Measurements from ENCODE around the gene PDGFD.

Gene PDGFD

DNA sequence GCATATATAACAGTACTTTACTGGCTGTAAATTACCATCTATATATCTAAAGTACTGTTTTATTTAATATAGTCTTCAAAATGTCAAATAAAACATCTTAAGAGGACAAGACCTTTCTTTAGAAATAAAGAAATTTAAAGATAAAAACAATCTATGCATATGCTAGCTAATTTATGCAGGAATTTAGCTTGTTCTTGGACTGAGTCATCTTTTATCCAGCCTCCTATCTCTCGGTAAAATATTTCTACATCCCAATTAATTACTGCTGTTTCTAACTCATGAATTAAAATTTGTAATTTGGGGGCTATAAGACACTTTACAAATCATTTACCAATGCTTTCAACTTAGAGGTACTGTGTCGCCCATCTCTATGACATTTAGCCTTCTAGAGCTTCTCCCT is 200.3 kb downstream of the PDGFD start:
- H3K27me3 ChIP-seq (ENCODE audit: insufficient read depth, low read length), result no peaks in the 10 kb centered on the region
- H3K4me1 ChIP-seq (ENCODE audit: insufficient read depth, low read length), result peaks cover 13% of the 10 kb centered on the region
- no peaks in the 10 kb centered on the region for H3K36me3 ChIP-seq (ENCODE audit: insufficient read depth, low read length)
- no peaks in the 10 kb centered on the region for H3K9me3 ChIP-seq (ENCODE audit: low read length)
- no peak overlapping the region for H3K4me3 ChIP-seq (ENCODE audit: low read length)
- H2AFZ ChIP-seq (ENCODE audit: low read depth, low read length), result no peak overlapping the region

DNA sequence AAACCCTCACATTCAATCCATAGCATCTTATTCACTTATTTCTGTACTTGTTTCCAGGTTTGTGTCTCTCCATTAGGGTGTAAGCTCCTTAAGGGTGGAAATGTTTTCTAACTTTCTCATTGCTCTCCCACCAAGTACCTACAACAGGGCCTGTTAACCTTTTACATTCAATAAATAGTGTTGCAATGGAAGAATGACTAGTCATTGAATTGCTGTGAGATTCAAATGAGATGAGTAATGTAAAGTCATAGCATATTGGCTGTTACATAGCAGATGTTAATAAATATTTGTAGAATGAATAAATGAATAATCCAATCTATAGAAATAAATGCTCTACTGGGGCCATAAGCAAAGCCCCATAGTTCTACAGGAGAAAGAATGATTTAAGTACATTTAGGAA is 202.9 kb downstream of the PDGFD start:
- H3K27me3 ChIP-seq (ENCODE audit: insufficient read depth, low read length), result no peaks in the 10 kb centered on the region
- no peak overlapping the region for H2AFZ ChIP-seq (ENCODE audit: low read depth, low read length)
- H3K9me3 ChIP-seq (ENCODE audit: low read length), result no peaks in the 10 kb centered on the region
- no peaks in the 10 kb centered on the region for H3K36me3 ChIP-seq (ENCODE audit: insufficient read depth, low read length)
- H3K4me3 ChIP-seq (ENCODE audit: low read length), result no peak overlapping the region
- peaks cover 13% of the 10 kb centered on the region for H3K4me1 ChIP-seq (ENCODE audit: insufficient read depth, low read length)

DNA sequence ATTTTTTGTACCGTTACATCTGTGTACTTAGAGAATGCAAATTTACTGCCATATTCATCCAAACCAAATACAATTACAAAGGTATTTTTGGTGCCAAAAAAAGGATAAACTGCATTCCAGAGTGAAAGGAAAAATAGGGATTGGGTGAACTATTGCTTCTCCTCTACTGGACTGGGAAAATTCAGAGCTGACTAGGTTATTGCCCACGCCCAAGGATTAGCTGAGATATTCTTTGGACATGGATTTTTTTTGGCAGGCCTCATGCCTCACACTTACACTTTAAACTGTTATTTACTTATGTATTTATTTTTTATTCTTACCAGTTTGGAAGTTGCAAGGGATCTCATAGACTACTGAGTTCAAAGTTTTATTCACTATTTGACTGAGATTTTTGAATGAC is 203.8 kb downstream of the PDGFD start:
- Histone ChIP-seq H3K4me3 (ENCODE audit: low read length) (no peak overlapping the region), H2AFZ (ENCODE audit: low read depth, low read length) (no peak overlapping the region), H3K9me3 (ENCODE audit: low read length) (no peaks in the 10 kb centered on the region), H3K27me3 (ENCODE audit: insufficient read depth, low read length) (no peaks in the 10 kb centered on the region), H3K36me3 (ENCODE audit: insufficient read depth, low read length) (no peaks in the 10 kb centered on the region), H3K4me1 (ENCODE audit: insufficient read depth, low read length) (peaks cover 13% of the 10 kb centered on the region)

DNA sequence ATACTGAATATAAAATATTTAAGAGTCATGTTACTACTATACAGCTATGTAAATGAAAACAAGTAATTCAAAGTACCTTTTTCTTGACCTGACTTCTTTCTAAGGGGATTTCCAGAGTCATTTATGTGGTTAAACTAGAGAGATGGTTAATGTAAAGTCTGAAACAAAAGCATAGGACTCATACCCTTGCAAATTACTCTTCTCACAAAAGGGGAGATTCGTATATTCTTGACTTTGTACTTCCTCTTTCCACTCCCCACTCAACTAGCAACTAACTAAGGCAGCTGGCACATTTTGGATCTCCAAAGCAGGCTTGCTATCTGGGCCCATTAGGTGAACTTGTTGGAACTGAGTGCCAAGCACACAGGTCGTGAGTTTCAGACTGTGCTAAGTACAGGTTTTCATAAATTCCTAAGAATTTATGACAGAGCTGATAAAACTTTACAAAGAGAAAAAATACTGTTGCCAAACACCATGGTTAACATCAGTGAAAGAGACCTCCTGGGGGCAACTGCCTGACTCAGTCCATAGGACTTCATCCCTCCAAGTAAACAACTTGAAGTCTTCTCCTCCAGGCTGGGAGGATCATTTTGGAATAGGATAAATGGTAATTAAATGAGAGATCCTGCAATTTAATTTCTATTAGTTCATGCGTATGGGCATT is 204.5 kb downstream of the PDGFD start:
- Histone ChIP-seq H3K9me3 (ENCODE audit: low read length) (no peaks in the 10 kb centered on the region), H3K4me1 (ENCODE audit: insufficient read depth, low read length) (peaks cover 13% of the 10 kb centered on the region), H3K27me3 (ENCODE audit: insufficient read depth, low read length) (no peaks in the 10 kb centered on the region), H3K4me3 (ENCODE audit: low read length) (no peak overlapping the region), H3K36me3 (ENCODE audit: insufficient read depth, low read length) (no peaks in the 10 kb centered on the region), H2AFZ (ENCODE audit: low read depth, low read length) (no peak overlapping the region)

DNA sequence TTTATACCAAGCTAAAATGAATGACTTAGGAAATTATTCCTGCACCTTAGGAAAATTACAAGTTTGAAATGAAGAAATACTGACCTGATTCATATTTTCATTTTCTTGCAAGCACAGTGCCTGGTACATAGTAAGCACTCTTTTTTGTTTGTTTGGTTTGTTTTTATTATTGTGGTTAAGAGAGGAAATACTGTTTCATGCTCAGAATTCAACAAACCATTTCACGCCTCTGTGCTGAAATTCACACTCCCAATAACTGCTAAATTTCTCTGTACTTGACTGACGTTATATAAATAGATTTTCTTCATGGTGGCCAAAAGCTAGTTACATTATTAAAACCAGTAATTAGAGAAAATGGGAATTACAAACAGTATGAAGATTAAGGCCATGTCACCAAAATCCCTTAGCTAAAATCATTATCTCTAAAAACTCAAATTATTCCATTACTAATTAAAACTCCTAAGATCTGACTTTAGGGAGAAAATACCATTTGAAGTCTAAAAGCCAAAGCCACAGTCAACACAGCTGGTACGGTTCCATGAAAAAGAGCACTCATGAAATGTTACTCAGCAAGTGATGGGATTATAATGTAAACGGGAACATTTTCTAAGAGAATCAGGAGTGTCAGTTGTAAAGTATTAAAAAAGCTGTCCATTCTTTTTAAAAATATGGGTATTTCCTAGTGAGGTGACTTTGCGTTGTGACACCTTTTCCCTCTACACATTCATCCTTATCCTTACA is 205.3 kb downstream of the PDGFD start:
- H3K27me3 ChIP-seq (ENCODE audit: insufficient read depth, low read length), result no peaks in the 10 kb centered on the region
- no peak overlapping the region for H3K4me3 ChIP-seq (ENCODE audit: low read length)
- no peaks in the 10 kb centered on the region for H3K9me3 ChIP-seq (ENCODE audit: low read length)
- no peaks in the 10 kb centered on the region for H3K36me3 ChIP-seq (ENCODE audit: insufficient read depth, low read length)
- no peak overlapping the region for H2AFZ ChIP-seq (ENCODE audit: low read depth, low read length)
- H3K4me1 ChIP-seq (ENCODE audit: insufficient read depth, low read length), result peaks cover 13% of the 10 kb centered on the region

DNA sequence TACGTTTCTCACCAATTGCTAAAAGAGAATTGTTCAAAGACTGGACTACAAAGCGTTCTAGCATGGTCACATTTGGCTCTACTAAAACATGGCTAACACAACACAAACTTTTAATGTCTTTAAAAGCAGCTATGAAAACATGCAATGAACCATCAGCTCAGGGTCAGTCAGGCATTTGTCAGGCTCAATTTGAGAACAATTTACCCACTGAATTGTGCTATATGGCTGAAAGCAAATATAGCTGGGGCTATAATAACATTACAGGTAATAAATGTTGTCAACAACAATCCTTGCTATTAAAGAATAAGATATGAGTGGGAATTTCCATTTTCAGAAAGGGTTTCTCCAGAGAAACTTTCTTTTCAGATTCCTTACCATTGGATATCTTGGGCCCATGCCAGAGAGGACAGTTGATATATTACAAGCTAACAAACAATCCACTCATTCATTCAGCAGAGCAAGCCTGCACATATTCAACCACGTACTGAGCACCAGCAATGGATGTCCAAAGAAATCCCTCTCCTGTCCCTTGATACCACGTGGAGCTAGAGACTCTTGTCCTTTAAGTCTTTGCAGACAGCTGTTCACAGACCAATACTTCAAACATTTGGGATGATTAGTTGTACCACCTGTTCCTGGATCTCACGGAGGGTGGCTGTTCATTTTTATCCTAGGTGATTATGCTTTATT is 210.0 kb downstream of the PDGFD start:
- Histone ChIP-seq H3K9me3 (ENCODE audit: low read length) (no peaks in the 10 kb centered on the region), H3K27me3 (ENCODE audit: insufficient read depth, low read length) (no peaks in the 10 kb centered on the region), H3K36me3 (ENCODE audit: insufficient read depth, low read length) (no peaks in the 10 kb centered on the region), H2AFZ (ENCODE audit: low read depth, low read length) (no peak overlapping the region), H3K4me3 (ENCODE audit: low read length) (no peak overlapping the region), H3K4me1 (ENCODE audit: insufficient read depth, low read length) (no peaks in the 10 kb centered on the region)

DNA sequence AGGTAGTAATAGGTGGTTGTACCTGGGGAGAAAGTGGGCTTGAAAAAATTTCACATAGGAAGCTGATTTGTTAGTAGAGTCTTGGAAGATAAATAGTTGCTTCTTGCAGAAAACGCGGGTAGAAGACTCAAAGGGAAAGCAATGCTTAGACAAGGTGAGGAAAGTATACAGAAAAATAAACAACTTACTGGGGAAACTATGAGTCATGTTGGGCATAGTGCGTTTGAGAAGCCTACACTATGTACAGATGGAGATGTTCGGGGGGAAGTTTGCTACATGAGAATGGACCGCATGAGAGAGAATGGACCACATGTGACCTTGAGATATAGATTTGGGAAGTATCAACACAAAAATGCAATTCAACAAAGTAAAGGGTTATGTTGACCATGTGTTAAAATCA is 214.2 kb downstream of the PDGFD start:
- H3K27me3 ChIP-seq (ENCODE audit: insufficient read depth, low read length), result no peaks in the 10 kb centered on the region
- H3K9me3 ChIP-seq (ENCODE audit: low read length), result no peaks in the 10 kb centered on the region
- H2AFZ ChIP-seq (ENCODE audit: low read depth, low read length), result no peak overlapping the region
- H3K4me1 ChIP-seq (ENCODE audit: insufficient read depth, low read length), result no peaks in the 10 kb centered on the region
- H3K36me3 ChIP-seq (ENCODE audit: insufficient read depth, low read length), result no peaks in the 10 kb centered on the region
- no peak overlapping the region for H3K4me3 ChIP-seq (ENCODE audit: low read length)

DNA sequence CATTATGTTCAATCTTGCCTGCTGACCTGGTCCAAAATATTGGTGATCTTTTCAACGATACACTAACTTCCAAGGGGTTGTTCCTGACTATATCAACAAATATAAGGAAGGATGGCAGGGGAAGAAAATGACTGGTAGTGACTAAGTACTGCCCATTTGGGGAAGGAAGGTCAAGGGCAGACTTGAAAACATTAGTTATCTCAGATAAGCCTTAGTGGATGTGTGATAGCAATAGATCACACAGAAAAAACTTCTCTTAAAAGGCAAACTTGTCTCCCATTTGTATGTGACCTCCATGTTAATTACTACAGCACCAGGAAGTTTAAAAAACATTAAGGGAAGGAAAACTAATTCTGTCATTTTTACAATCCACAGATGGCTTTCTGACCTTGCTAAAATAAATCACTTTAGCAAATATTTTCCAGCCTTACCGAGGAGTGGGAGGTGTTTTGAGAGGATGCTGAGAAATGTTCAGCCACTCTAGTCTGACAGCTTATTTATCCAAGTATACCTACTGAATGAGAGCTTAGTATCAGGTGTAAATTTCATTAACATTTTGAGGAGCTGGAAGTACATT is 215.7 kb downstream of the PDGFD start:
- Histone ChIP-seq H3K36me3 (ENCODE audit: insufficient read depth, low read length) (peaks cover 2% of the 10 kb centered on the region), H3K9me3 (ENCODE audit: low read length) (no peaks in the 10 kb centered on the region), H2AFZ (ENCODE audit: low read depth, low read length) (no peak overlapping the region), H3K4me1 (ENCODE audit: insufficient read depth, low read length) (no peaks in the 10 kb centered on the region), H3K27me3 (ENCODE audit: insufficient read depth, low read length) (no peaks in the 10 kb centered on the region), H3K4me3 (ENCODE audit: low read length) (no peak overlapping the region)

DNA sequence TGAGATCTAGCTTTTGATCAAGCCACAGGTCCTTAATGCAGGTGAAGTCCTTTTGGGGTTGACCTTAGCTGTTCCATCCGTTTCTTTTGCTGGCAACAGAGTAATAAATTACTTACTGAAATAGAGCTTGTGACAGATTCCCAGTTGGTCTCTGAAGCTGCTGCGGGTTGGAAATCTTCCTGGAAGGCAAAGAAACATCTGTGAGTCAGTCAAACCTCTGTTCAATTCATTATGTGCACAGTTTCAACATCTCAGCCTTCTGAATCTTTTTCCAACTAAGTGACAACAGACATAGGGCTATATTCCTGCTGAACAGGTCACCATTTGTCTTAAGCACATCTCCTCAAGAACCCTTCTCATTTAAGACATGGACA is 216.4 kb downstream of the PDGFD start:
- H2AFZ ChIP-seq (ENCODE audit: low read depth, low read length), result no peak overlapping the region
- H3K27me3 ChIP-seq (ENCODE audit: insufficient read depth, low read length), result no peaks in the 10 kb centered on the region
- no peaks in the 10 kb centered on the region for H3K4me1 ChIP-seq (ENCODE audit: insufficient read depth, low read length)
- peaks cover 2% of the 10 kb centered on the region for H3K36me3 ChIP-seq (ENCODE audit: insufficient read depth, low read length)
- H3K4me3 ChIP-seq (ENCODE audit: low read length), result no peak overlapping the region
- no peaks in the 10 kb centered on the region for H3K9me3 ChIP-seq (ENCODE audit: low read length)

DNA sequence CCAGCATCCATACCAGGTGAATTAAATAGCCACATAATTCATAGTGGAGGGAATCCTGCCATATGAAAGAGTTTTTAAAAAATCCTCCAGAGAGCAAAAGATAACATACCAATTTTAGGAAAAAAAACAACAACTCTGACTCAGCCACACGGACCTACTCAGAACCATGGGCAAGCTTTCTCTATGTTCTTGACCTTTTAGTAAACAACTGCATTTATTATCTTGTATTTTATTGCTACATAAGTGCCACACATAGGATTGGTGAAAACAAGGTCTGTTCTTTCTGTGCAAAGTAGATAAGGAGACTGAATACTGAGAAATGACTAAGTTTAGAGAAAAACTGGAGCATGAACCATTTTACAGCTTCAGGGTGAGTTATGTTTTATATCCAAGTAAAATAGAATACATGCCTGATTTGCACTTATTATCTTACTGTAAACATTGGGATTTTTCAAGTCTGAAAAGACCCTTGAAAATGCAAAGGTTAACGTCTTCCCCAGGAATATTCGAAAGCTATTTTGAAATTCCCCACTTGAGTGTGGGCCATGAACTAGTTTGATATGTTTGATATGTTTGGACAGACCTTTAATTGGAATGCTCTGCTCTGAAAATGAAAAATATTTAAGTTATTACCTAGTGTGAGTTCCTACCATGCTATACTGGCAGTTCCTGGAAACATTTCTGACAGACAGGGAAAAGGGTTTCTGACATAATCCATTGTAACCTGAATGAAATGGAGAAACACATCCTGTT is 217.0 kb downstream of the PDGFD start:
- Histone ChIP-seq H3K27me3 (ENCODE audit: insufficient read depth, low read length) (no peaks in the 10 kb centered on the region), H3K4me3 (ENCODE audit: low read length) (no peak overlapping the region), H2AFZ (ENCODE audit: low read depth, low read length) (no peak overlapping the region), H3K4me1 (ENCODE audit: insufficient read depth, low read length) (no peaks in the 10 kb centered on the region), H3K9me3 (ENCODE audit: low read length) (no peaks in the 10 kb centered on the region), H3K36me3 (ENCODE audit: insufficient read depth, low read length) (peaks cover 2% of the 10 kb centered on the region)

DNA sequence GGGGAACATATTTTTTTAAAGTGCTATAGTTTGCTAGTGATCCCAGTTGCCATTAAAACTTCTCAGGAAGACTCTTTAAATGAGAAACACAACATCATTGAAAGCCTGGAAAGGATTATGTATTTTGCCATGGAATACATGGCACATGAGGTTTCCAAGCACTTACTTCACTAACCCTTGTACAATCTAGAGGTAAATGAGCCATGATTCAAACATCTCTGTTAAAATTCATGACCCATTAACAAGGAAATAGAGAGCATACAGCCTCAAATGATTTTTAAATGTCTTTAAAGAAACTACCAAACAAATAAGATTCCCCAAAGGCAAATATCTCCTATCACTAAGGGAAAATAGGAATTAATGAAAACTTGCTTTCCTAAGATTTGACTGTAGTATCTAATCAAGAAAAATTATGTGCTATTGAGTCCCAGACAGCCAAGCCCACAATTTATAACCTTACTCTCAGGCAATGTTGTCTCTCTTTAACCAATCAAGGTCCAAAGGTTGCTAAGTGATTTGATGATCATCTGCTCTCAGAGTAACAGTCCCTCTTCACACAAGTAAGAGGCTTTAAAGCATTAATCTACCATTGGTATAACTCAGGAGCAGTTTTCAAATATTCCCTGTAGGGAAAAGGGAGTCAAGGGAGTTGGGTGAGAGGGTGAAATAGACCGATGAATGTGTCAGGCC is 219.6 kb downstream of the PDGFD start:
- H3K36me3 ChIP-seq (ENCODE audit: insufficient read depth, low read length), result peaks cover 2% of the 10 kb centered on the region
- H3K27me3 ChIP-seq (ENCODE audit: insufficient read depth, low read length), result no peaks in the 10 kb centered on the region
- H3K4me3 ChIP-seq (ENCODE audit: low read length), result no peak overlapping the region
- H3K4me1 ChIP-seq (ENCODE audit: insufficient read depth, low read length), result no peaks in the 10 kb centered on the region
- H2AFZ ChIP-seq (ENCODE audit: low read depth, low read length), result no peak overlapping the region
- no peaks in the 10 kb centered on the region for H3K9me3 ChIP-seq (ENCODE audit: low read length)

DNA sequence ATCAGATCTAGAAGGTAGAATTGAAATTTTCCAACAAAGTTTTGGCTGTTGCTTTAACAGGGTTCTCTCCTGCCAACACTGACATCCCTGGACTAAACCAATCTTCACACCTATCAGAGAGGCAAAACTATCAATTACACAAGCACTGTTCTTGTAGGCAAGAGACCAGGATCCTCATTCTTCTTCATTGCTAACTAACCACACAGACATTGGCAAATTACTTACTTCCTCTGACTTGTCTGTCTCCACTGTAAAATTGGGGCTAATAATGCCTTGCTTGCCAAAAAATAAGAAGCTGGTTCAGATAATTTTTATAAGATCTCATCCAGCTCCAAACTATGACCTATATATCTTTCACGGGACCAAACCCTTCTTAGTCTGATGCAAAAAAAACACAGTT is 221.3 kb downstream of the PDGFD start:
- no peaks in the 10 kb centered on the region for H3K27me3 ChIP-seq (ENCODE audit: insufficient read depth, low read length)
- H3K4me3 ChIP-seq (ENCODE audit: low read length), result no peak overlapping the region
- H3K9me3 ChIP-seq (ENCODE audit: low read length), result no peaks in the 10 kb centered on the region
- no peaks in the 10 kb centered on the region for H3K4me1 ChIP-seq (ENCODE audit: insufficient read depth, low read length)
- no peak overlapping the region for H2AFZ ChIP-seq (ENCODE audit: low read depth, low read length)
- peaks cover 2% of the 10 kb centered on the region for H3K36me3 ChIP-seq (ENCODE audit: insufficient read depth, low read length)

All from neuron (in vitro differentiated cells).